Measurements from ENCODE around the gene UTP11. TPM values are rescaled to one million over a fixed set of nuclear protein-coding genes. Genes with fewer than 3 reads are reported as not detected.

The UTP11 gene
- total and polyA plus RNA-seq, 2 donors (not counting 3 experiments of a cell fraction or from before 2014, with no cell fraction given) = 20.1 to 54.1 TPM

GRCh38 chr1:38061883-38062328 lies 49.4 kb downstream of the UTP11 start:
- BruUV-seq (replicated peaks) = no TSS peak
- DNase-seq (ENCODE audit: low read depth, low spot score) (no peak), FAIRE-seq (no peak)
- H3K4me1 ChIP-seq (ENCODE audit: control insufficient read depth, extremely low read depth, insufficient read depth, low read length) = no peaks in the 10 kb centered on the region
- no peaks in the 10 kb centered on the region for H3K9me3 ChIP-seq (replicated peaks; ENCODE audit: control insufficient read depth, insufficient read depth, low read length)
- intact Hi-C loops (cut with micrococcal nuclease) (no loop called here), dilution Hi-C loops (cut with MboI; ENCODE audit: extremely low pct_ligation_motif_present, low sequenced_read_pairs) (no loop called here)
- H3K4me3 ChIP-seq (replicated peaks in 1 of 3; ENCODE audit: insufficient read depth in 1 of 3, low read depth in 1 of 3, low read length in 3 of 3) = no peak overlapping the region
- H3K9me1 ChIP-seq (replicated peaks; ENCODE audit: control insufficient read depth, extremely low read depth, insufficient read depth, low read length) = no peaks in the 10 kb centered on the region
- CTCF ChIA-PET = interaction anchor here (1.7 kb wide), 1 partner anchor 10 kb away, joined by 10 read pairs; no protein-coding TSS in a partner anchor
- peaks cover 0 to under 1% of the 10 kb centered on the region in 2 experiments for H3K27me3 ChIP-seq (ENCODE audit: control insufficient read depth in 2 of 2, insufficient read depth in 2 of 2, low read length in 2 of 2)
- no peaks in the 10 kb centered on the region for H3K36me3 ChIP-seq (ENCODE audit: control insufficient read depth in 2 of 2, extremely low read depth in 1 of 2, insufficient read depth in 2 of 2, low read length in 2 of 2)
- no peak overlapping the region for H3K9ac ChIP-seq (replicated peaks; ENCODE audit: extremely low read depth, insufficient read depth, low read length)
- H3K79me2 ChIP-seq (ENCODE audit: control insufficient read depth, insufficient read depth, low read length) = no peaks in the 10 kb centered on the region
- no peak overlapping the region for H3K4me2 ChIP-seq (ENCODE audit: insufficient read depth, low read length)
- H4K20me1 ChIP-seq (replicated peaks; ENCODE audit: control insufficient read depth, extremely low read depth, insufficient read depth, low read length) = no peaks in the 10 kb centered on the region
- POLR2A ChIA-PET = no interaction called here
- TF ChIP-seq MYC (IDR thresholded peaks at IDR 0.05; ENCODE audit: low read depth, low read length) (no peak), JUN (IDR thresholded peaks at IDR 0.05; ENCODE audit: borderline replicate concordance, insufficient read depth, insufficient read length, low read depth) (no peak), EZH2 (IDR thresholded peaks at IDR 0.05; ENCODE audit: borderline replicate concordance, low read depth, low read length, severe bottlenecking) (no peak), POLR2A (IDR thresholded peaks at IDR 0.05; ENCODE audit: low read depth, low read length) (no peak), GATA2 (IDR thresholded peaks at IDR 0.05; ENCODE audit: insufficient read depth, insufficient read length, low read depth, low read length) (no peak), MAX (IDR thresholded peaks at IDR 0.05; ENCODE audit: insufficient read depth, insufficient read length) (no peak), POLR2AphosphoS5 (IDR thresholded peaks at IDR 0.05; ENCODE audit: insufficient read depth, low read depth, low read length) (no peak), CTCF (IDR thresholded peaks at IDR 0.05; ENCODE audit: extremely low read depth in 1 of 2, insufficient read depth in 1 of 2, low read depth in 1 of 2, low read length in 2 of 2) (no peak), FOS (IDR thresholded peaks at IDR 0.05; ENCODE audit: borderline replicate concordance, insufficient read depth, low read length) (no peak)
- H3K27ac ChIP-seq (ENCODE audit: insufficient read depth, low read depth, low read length) = no peak overlapping the region
- H2AFZ ChIP-seq (ENCODE audit: low read depth, low read length) = no peak overlapping the region
